H1 (cell line): Measurements from ENCODE around the gene ZSWIM2. TPM values are rescaled to one million over a fixed set of nuclear protein-coding genes. Genes with fewer than 3 reads are reported as not detected.

ENCODE experiments used
- polyA plus RNA-seq, 7 experiments: library from polyadenylated mRNA; depleted of rRNA in 3 of 7; stranded (reverse) in 5 of 7; unstranded in 2 of 7; fragments of >200 nt in 5 of 7; fragments of 200-250 nt in 2 of 7; gene quantifications; 1 replicate in 5 of 7; 2 replicates in 1 of 7; 4 replicates in 1 of 7; pipeline versions ENCODE4 v1.2.1 to v1.2.3, GENCODE V29; 2011 to 2013; ENCODE audit warnings: missing spikeins in 2 of 7, mixed read lengths in 2 of 7
- total RNA-seq: library from RNA; stranded (reverse); fragmentation: NEBNext Ultra II Directional; extraction: Animal tissue kit (Norgen Biotek cat#: 25700); gene quantifications from 2 replicates; pipeline ENCODE4 v1.2.1, GENCODE V29; 2021

Gene ZSWIM2
- total and polyA plus RNA-seq, 2 of the 8 experiments (the other 6 are each of a cell fraction or from before 2014, with no cell fraction given), result not detected

Other genes with a start within 250 kb of the ZSWIM2 start
- 30.1 and 36.2 TPM in 2 replicates for gene FAM171B, start 155.1 kb downstream of the ZSWIM2 start, total RNA-seq
- gene FAM171B, start 155.1 kb downstream of the ZSWIM2 start, polyA plus RNA-seq (2011; rRNA removed), result 2.5 and 4.6 TPM in 2 replicates